ENCODE results near the gene PLCXD1.

DNA sequence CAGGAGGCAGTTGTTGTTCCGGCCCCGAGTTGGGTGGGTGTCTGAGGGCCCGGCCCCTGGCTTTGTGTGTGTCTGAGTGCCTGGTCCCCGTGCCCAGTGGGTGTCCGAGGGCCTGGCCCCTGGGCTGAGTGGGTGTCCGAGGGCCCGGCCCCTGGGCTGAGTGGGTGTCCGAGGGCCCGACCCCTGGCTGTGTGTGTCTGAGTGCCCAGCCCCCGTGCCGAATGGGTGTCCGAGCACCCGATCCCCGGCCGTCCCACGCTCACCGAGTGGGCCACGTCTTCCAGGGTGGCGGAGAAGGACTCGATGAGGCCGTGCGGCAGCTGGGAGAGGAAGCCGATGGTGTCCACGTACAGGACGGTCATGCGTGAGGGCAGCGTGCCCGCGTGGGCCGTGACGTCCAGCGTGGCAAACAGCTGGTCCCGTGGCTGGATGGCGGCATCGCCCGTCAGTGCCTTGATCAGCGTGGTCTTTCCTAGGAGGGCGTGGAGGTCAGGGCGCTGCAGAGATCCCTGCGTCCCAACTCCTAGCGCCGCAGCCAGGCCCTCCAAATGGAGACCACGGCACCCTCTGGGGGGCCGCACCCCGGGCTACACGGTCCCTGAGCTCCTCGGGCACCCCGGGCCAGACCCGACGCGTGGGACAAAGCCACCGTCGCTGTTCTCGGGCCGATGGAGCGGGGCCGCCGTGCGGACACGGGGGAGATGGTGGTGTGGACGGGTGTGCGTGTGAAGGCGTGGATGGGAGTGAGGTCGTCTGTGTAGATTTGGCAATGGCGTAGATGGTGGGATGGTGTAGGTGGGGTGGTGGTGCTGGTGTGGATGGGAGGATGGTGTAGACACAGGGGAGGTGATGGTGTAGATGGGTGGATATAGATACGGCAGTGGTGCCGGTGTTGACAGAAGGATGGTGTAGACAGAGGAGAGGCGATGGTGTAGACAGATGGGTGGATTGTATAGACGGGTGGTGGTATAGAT is 30.3 kb downstream of the PLCXD1 start:
- TF ChIP-seq, protein P1, sequence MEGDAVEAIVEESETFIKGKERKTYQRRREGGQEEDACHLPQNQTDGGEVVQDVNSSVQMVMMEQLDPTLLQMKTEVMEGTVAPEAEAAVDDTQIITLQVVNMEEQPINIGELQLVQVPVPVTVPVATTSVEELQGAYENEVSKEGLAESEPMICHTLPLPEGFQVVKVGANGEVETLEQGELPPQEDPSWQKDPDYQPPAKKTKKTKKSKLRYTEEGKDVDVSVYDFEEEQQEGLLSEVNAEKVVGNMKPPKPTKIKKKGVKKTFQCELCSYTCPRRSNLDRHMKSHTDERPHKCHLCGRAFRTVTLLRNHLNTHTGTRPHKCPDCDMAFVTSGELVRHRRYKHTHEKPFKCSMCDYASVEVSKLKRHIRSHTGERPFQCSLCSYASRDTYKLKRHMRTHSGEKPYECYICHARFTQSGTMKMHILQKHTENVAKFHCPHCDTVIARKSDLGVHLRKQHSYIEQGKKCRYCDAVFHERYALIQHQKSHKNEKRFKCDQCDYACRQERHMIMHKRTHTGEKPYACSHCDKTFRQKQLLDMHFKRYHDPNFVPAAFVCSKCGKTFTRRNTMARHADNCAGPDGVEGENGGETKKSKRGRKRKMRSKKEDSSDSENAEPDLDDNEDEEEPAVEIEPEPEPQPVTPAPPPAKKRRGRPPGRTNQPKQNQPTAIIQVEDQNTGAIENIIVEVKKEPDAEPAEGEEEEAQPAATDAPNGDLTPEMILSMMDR (IDR thresholded peaks at IDR 0.05; ENCODE audit: borderline replicate concordance, extremely low read depth, low read length, poor library complexity, severe bottlenecking): no peak
- no peak for TF ChIP-seq EZH2 (IDR thresholded peaks at IDR 0.05; ENCODE audit: borderline replicate concordance, low read depth, low read length, severe bottlenecking)

Data from DND-41 (cell line).